HG02840 (cell line): Measurements from ENCODE around the gene ARRDC1.
"Not testable (repeated sequence)": the region's sequence is repeated elsewhere in the genome, so short reads cannot be mapped to it uniquely, and the experiment has no call there.

ENCODE experiments used
- ATAC-seq: cut with Tn5 transposase; IDR thresholded peaks from one replicate; pipeline ENCODE4 v1.9.1; 2021; ENCODE audit warnings: mild to moderate bottlenecking, moderate library complexity, moderate number of reproducible peaks; ENCODE audit not compliant: unreplicated experiment, low FRiP score

ARRDC1 gene

GRCh38 chr9:137583347-137583746 lies 22.1 kb upstream of the ARRDC1 start:
- ATAC-seq = no peak

- ATAC-seq = no peak
Measured at GRCh38 chr9:137583957-137584356, 21.5 kb upstream of the ARRDC1 start.

GRCh38 chr9:137586854-137587253 lies 18.6 kb upstream of the ARRDC1 start:
- ATAC-seq = no peak

- no peak for ATAC-seq
Measured at GRCh38 chr9:137588311-137588710, 17.2 kb upstream of the ARRDC1 start.

- ATAC-seq = no peak
Measured at GRCh38 chr9:137588891-137589290, 16.6 kb upstream of the ARRDC1 start.

GRCh38 chr9:137589441-137590122 lies 15.9 kb upstream of the ARRDC1 start:
- peak; percentile 24 for ATAC-seq

- ATAC-seq = no peak
Measured at GRCh38 chr9:137590123-137590468, 15.4 kb upstream of the ARRDC1 start.

- peak; percentile 81 for ATAC-seq
Measured at GRCh38 chr9:137590469-137591383, 14.8 kb upstream of the ARRDC1 start, which contains the start of gene ZMYND19. Gene ZMYND19 (minus strand): TSS chr9:137590512. CDS start chr9:137590263, 249 bp downstream.

GRCh38 chr9:137592767-137593166 lies 12.7 kb upstream of the ARRDC1 start:
- no peak for ATAC-seq

- no peak for ATAC-seq
Measured at GRCh38 chr9:137593176-137593575, 12.3 kb upstream of the ARRDC1 start.

- not testable (repeated sequence) for ATAC-seq
Measured at GRCh38 chr9:137596577-137596976, 8.9 kb upstream of the ARRDC1 start.

- no peak for ATAC-seq
Measured at GRCh38 chr9:137598943-137599342, 6.5 kb upstream of the ARRDC1 start.

- ATAC-seq = no peak
Measured at GRCh38 chr9:137602661-137603060, 2.8 kb upstream of the ARRDC1 start.

GRCh38 chr9:137603879-137604278 lies 1.6 kb upstream of the ARRDC1 start:
- no peak for ATAC-seq

- peak; percentile 2 for ATAC-seq
Measured at GRCh38 chr9:137604345-137605086, 970 bp upstream of the ARRDC1 start.

- peak; percentile 8 for ATAC-seq
Measured at GRCh38 chr9:137606005-137606621, 627 bp downstream of the ARRDC1 start.

GRCh38 chr9:137606734-137607138 lies 1.2 kb downstream of the ARRDC1 start:
- ATAC-seq = no peak

GRCh38 chr9:137607141-137607857 lies 1.8 kb downstream of the ARRDC1 start:
- no peak for ATAC-seq

GRCh38 chr9:137610944-137611343 lies 5.5 kb downstream of the ARRDC1 start:
- ATAC-seq = no peak
